Epidermal melanocyte (primary cell): Measurements from ENCODE around the gene PAPOLA.
A peak's percentile ranks its signal among the peaks of the same experiment; 100 is the strongest.

Experiments used
- DNase-seq: peaks from one replicate; pipeline ENCODE4 v3.0.0; 2011; ENCODE audit warnings: low spot score; ENCODE audit not compliant: insufficient read length

PAPOLA gene

GRCh38 chr14:96586056-96586455 is 83.9 kb downstream of the PAPOLA start:
- DNase-seq = no peak

GRCh38 chr14:96586921-96587822 is 85.0 kb downstream of the PAPOLA start:
- DNase-seq = no peak

- no peak for DNase-seq
Measured at GRCh38 chr14:96587823-96588385, 85.7 kb downstream of the PAPOLA start.

GRCh38 chr14:96588410-96589257 is 86.5 kb downstream of the PAPOLA start:
- no peak for DNase-seq

- DNase-seq = no peak
Measured at GRCh38 chr14:96589577-96589976, 87.4 kb downstream of the PAPOLA start.

GRCh38 chr14:96590190-96590864 is 88.1 kb downstream of the PAPOLA start:
- no peak for DNase-seq

GRCh38 chr14:96592591-96593386 is 90.6 kb downstream of the PAPOLA start:
- peak; percentile 50 for DNase-seq

GRCh38 chr14:96594961-96595360 is 92.8 kb downstream of the PAPOLA start:
- DNase-seq = no peak

- DNase-seq = no peak
Measured at GRCh38 chr14:96597680-96598079, 95.5 kb downstream of the PAPOLA start.

- DNase-seq = no peak
Measured at GRCh38 chr14:96598332-96598928, 96.2 kb downstream of the PAPOLA start.

- no peak for DNase-seq
Measured at GRCh38 chr14:96599076-96599475, 96.9 kb downstream of the PAPOLA start.

GRCh38 chr14:96602186-96602585 is 100.0 kb downstream of the PAPOLA start:
- no peak for DNase-seq

- no peak for DNase-seq
Measured at GRCh38 chr14:96603350-96604255, 101.4 kb downstream of the PAPOLA start.

- no peak for DNase-seq
Measured at GRCh38 chr14:96614481-96614881, 112.3 kb downstream of the PAPOLA start.

GRCh38 chr14:96616161-96616721 is 114.1 kb downstream of the PAPOLA start:
- DNase-seq = no peak
